Breast epithelium (tissue), 4 donors: ENCODE results near the gene TGOLN2. TPM values are rescaled to one million over a fixed set of nuclear protein-coding genes. Genes with fewer than 3 reads are reported as not detected.

ENCODE experiments used
- DNase-seq, 2 donors: peaks; one replicate each; pipeline ENCODE4 v3.0.0-alpha.2; 2019; ENCODE audit warnings: low spot score in 2 of 2
- H3K27ac ChIP-seq, 2 donors: fragments of 200-600 bp; sonication (generic) in 1 of 2; one replicate each; pipeline ENCODE4 v1.5.1; 2016 to 2019; ENCODE audit warnings: mild to moderate bottlenecking in 1 of 2
- H3K27me3 ChIP-seq, 2 donors: fragments of 200-600 bp; sonication (generic) in 1 of 2; one replicate each; pipeline versions ENCODE4 v1.5.1 to v1.6.0; 2017 to 2019; ENCODE audit warnings: control low read depth in 1 of 2, mild to moderate bottlenecking in 1 of 2
- H3K36me3 ChIP-seq: fragments of 200-600 bp; one replicate; pipeline ENCODE4 v1.5.1; 2019
- H3K4me1 ChIP-seq, 2 donors: fragments of 200-600 bp; sonication (generic); one replicate each; pipeline ENCODE4 v1.5.1; 2016 to 2019; ENCODE audit warnings: control low read depth in 1 of 2
- H3K4me3 ChIP-seq, 3 donors: fragments of 200-600 bp; sonication (generic); 1 replicate in 2 of 3; 2 replicates in 1 of 3; pipeline ENCODE4 v1.5.1; 2016 to 2019; ENCODE audit warnings: mild to moderate bottlenecking in 3 of 3, moderate library complexity in 2 of 3
- H3K9me3 ChIP-seq, 2 donors: fragments of 200-600 bp; sonication (generic) in 1 of 2; one replicate each; pipeline ENCODE4 v1.5.1; 2016 to 2019; ENCODE audit warnings: control low read depth in 1 of 2
- POLR2A ChIP-seq: fragments of 450-650 bp; IDR thresholded peaks from one replicate; pipeline ENCODE4 v1.6.1; 2016; ENCODE audit warnings: antibody characterized with exemption, mild to moderate bottlenecking, moderate library complexity
- POLR2AphosphoS5 ChIP-seq, 3 donors: sonication (generic); formaldehyde crosslinking; IDR thresholded peaks; one replicate each; pipeline ENCODE4 v1.6.1; 2017; ENCODE audit warnings: antibody characterized with exemption in 3 of 3
- intact Hi-C: fragments of 100-400 bp; cut with DNase I; formaldehyde crosslinking; loops from one replicate; pipeline ENCODE4 v1.15.1; 2023; ENCODE audit warnings: low total_unique reads
- total RNA-seq, 3 donors: library from RNA; depleted of rRNA; stranded (reverse); fragments of >200 nt; gene quantifications; one replicate each; pipeline ENCODE4 v1.1.0, GENCODE V29; 2016
- TF ChIP-seq, protein P1 (sequence below), 3 donors: fragments of 450-650 bp; IDR thresholded peaks; one replicate each; pipeline ENCODE4 v1.5.1; 2016 to 2017; ENCODE audit warnings: antibody characterized with exemption in 3 of 3, mild to moderate bottlenecking in 3 of 3, moderate library complexity in 3 of 3

TGOLN2 gene
- total RNA-seq, 3 donors from 2014 or later = 111 to 161 (median 117) TPM

DNA sequence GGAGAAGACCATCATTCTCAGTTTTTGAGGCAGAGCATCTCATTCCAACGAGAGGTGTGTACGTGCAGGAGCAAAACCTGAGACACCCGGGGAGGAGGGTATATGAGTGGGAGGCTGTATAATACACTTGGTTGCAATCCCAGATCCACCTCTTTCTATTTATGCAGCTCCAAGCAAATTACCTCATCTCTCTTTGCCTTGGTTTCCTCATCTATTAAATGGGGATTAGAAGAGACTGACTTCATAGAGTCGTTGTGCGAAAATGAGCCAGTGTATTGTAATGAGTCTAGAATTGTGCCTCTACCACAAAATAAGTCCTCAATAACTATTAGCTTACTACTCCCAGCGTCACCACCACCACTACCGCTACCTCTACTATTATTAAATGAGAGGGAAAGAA, 40.1 kb downstream of the TGOLN2 start:
- intact Hi-C loops = loop anchor here (5.0 kb wide), 2 partner anchors 155 to 220 kb away; partner anchors contain the start of gene TCF7L1

DNA sequence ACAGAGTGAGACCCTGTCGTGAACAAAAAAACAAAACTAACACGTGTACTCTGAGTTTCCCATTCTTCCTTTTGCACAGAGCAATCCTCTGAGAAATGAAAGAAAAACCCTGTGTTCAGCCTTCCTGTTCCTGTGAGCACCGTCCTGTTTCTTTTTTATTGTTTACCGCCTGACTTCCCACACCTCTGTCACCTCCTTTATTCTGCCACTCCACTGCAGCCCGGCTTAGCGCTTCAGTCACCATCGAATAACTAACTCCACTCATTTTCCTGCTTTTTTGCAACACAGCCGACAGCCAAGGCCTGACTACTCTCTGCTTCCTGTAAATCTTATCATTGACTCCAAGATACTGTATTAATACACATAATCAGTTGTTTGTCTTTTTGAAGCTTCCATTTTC, 40.9 kb downstream of the TGOLN2 start:
- no peak for TF ChIP-seq POLR2A
- TF ChIP-seq POLR2AphosphoS5 (IDR thresholded peaks at IDR 0.05) = no peak
- TF ChIP-seq, protein P1, sequence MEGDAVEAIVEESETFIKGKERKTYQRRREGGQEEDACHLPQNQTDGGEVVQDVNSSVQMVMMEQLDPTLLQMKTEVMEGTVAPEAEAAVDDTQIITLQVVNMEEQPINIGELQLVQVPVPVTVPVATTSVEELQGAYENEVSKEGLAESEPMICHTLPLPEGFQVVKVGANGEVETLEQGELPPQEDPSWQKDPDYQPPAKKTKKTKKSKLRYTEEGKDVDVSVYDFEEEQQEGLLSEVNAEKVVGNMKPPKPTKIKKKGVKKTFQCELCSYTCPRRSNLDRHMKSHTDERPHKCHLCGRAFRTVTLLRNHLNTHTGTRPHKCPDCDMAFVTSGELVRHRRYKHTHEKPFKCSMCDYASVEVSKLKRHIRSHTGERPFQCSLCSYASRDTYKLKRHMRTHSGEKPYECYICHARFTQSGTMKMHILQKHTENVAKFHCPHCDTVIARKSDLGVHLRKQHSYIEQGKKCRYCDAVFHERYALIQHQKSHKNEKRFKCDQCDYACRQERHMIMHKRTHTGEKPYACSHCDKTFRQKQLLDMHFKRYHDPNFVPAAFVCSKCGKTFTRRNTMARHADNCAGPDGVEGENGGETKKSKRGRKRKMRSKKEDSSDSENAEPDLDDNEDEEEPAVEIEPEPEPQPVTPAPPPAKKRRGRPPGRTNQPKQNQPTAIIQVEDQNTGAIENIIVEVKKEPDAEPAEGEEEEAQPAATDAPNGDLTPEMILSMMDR (IDR thresholded peaks at IDR 0.05) = no peak
- no peak overlapping the region for H3K27ac ChIP-seq
- H3K4me3 ChIP-seq = no peak overlapping the region
- intact Hi-C loops = loop anchor here (5.0 kb wide), 2 partner anchors 155 to 220 kb away; partner anchors contain the start of gene TCF7L1
- H3K36me3 ChIP-seq = no peaks in the 10 kb centered on the region
- no peak for DNase-seq
- no peaks in the 10 kb centered on the region for H3K9me3 ChIP-seq
- H3K27me3 ChIP-seq = no peaks in the 10 kb centered on the region
- peaks cover 0 to 5% of the 10 kb centered on the region in 2 donors for H3K4me1 ChIP-seq

More for the DNA sequence above, 40.1 kb downstream of the TGOLN2 start:
- TF ChIP-seq POLR2AphosphoS5 (IDR thresholded peaks at IDR 0.05) (no peak), POLR2A (no peak)
- TF ChIP-seq, protein P1 (IDR thresholded peaks at IDR 0.05) = no peak
- H3K4me3 ChIP-seq = no peak overlapping the region
- H3K27ac ChIP-seq = no peak overlapping the region
- no peak for DNase-seq
- H3K9me3 ChIP-seq = no peaks in the 10 kb centered on the region
- peaks cover 0 to 5% of the 10 kb centered on the region in 2 donors for H3K4me1 ChIP-seq
- no peaks in the 10 kb centered on the region for H3K27me3 ChIP-seq
- no peaks in the 10 kb centered on the region for H3K36me3 ChIP-seq

DNA sequence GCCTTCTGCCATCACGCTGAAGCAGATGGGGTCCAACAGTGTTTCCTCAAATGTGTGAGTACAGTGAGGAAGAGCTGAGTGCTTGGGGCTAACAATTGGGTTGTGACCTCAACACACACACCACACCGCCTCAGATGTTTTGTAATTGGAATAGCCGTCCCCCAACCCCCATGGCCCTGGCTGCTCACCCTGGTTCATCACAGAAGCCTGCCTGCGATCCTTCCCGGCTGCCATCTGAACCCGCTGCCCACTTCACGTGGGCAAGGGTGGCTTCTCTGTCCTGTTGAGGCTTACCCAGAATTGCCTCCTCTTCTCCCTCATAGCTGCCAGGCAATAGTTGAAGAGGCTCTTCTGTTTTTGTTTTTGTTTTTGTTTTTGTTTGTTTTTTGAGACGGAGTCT, 44.1 kb downstream of the TGOLN2 start:
- Histone ChIP-seq H3K27me3 (no peaks in the 10 kb centered on the region), H3K27ac (no peak overlapping the region), H3K4me3 (no peak overlapping the region), H3K36me3 (no peaks in the 10 kb centered on the region), H3K4me1 (peaks cover 0 to 5% of the 10 kb centered on the region in 2 donors), H3K9me3 (no peaks in the 10 kb centered on the region)
- no peak for TF ChIP-seq POLR2A
- TF ChIP-seq POLR2AphosphoS5 (IDR thresholded peaks at IDR 0.05) = no peak
- TF ChIP-seq, protein P1 (IDR thresholded peaks at IDR 0.05) = no peak
- DNase-seq = no peak
- intact Hi-C loops = no loop called here

DNA sequence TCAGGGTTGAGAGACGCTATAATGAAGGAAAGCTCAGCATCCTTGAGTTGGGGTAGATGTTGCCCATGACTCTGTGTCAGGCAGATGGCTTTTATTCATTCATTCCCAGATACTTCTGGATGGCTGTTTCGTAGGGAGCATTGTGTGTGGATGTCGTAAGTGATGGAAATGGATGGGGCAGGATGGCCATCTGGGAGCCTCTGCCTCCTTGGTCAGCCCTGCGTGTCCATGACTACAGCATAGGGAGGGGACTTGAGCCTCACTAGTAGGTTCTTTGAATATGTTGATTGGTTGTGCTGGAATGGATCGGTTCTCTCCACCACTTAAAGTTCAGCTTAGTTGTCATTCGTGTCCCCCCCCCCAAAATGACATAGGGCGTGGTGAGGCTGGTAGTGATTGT, 44.9 kb downstream of the TGOLN2 start:
- H3K9me3 ChIP-seq = no peaks in the 10 kb centered on the region
- peaks cover 0 to 8% of the 10 kb centered on the region in 2 donors for H3K4me1 ChIP-seq
- H3K4me3 ChIP-seq = no peak overlapping the region
- no peak for DNase-seq
- no peak for TF ChIP-seq POLR2A
- TF ChIP-seq, protein P1 (IDR thresholded peaks at IDR 0.05) = no peak
- TF ChIP-seq POLR2AphosphoS5 (IDR thresholded peaks at IDR 0.05) = no peak
- H3K36me3 ChIP-seq = no peaks in the 10 kb centered on the region
- intact Hi-C loops = no loop called here
- no peak overlapping the region for H3K27ac ChIP-seq
- H3K27me3 ChIP-seq = no peaks in the 10 kb centered on the region

DNA sequence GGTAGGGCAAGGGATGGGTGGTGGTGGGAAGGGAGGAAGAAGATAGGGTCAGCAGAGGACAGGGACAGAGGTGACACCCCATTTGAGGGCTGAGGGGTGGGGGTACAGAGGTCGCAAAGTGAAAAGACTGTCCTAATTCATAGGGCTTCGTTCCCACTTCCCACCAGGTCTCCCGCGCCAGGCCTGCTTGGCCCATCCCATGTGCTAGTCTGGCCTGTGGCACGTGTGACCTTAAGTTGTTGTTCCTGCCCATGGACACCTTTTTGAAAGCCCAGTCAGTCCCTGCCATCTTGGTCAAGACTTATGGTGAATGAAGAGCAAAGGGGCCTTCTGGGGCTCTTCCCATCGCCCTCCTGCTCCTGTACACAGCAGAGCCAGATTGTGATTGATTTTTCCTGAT, 46.2 kb downstream of the TGOLN2 start:
- Histone ChIP-seq H3K36me3 (no peaks in the 10 kb centered on the region), H3K4me3 (no peak overlapping the region), H3K27me3 (no peaks in the 10 kb centered on the region), H3K9me3 (no peaks in the 10 kb centered on the region), H3K27ac (no peak overlapping the region), H3K4me1 (peaks cover 3 to 17% of the 10 kb centered on the region in 2 donors)
- intact Hi-C loops = no loop called here
- no peak for DNase-seq
- TF ChIP-seq, protein P1 (IDR thresholded peaks at IDR 0.05) = no peak
- TF ChIP-seq POLR2A (no peak), POLR2AphosphoS5 (IDR thresholded peaks at IDR 0.05) (no peak)
